Subcutaneous abdominal adipose tissue (tissue), 5 donors: ENCODE data around the gene TEKT2.

Experiments used
- H3K27ac ChIP-seq: one replicate; pipeline ENCODE4 v1.7.0; 2013; ENCODE audit warnings: low read depth, mild to moderate bottlenecking, inconsistent platforms, low read length, moderate library complexity
- H3K27me3 ChIP-seq, 5 donors: one replicate each; pipeline ENCODE4 v1.7.0; 2013; ENCODE audit warnings: low read length in 5 of 5, inconsistent platforms in 1 of 5; ENCODE audit not compliant: control insufficient read depth in 5 of 5, insufficient read depth in 4 of 5
- H3K36me3 ChIP-seq, 5 donors: one replicate each; pipeline ENCODE4 v1.7.0; 2013; ENCODE audit warnings: low read length in 5 of 5; ENCODE audit not compliant: control insufficient read depth in 5 of 5, insufficient read depth in 5 of 5
- H3K4me1 ChIP-seq, 5 donors: one replicate each; pipeline ENCODE4 v1.7.0; 2013; ENCODE audit warnings: low read length in 5 of 5, mild to moderate bottlenecking in 3 of 5, moderate library complexity in 1 of 5; ENCODE audit not compliant: control insufficient read depth in 5 of 5, insufficient read depth in 5 of 5
- H3K4me3 ChIP-seq, 5 donors: one replicate each; pipeline ENCODE4 v1.7.0; 2013; ENCODE audit warnings: low read length in 5 of 5, low read depth in 1 of 5
- H3K9ac ChIP-seq, 5 donors: one replicate each; pipeline ENCODE4 v1.7.0; 2013; ENCODE audit warnings: low read length in 5 of 5, mild to moderate bottlenecking in 4 of 5, moderate library complexity in 3 of 5
- H3K9me3 ChIP-seq, 5 donors: one replicate each; pipeline ENCODE4 v1.7.0; 2013; ENCODE audit warnings: low read length in 5 of 5; ENCODE audit not compliant: control insufficient read depth in 5 of 5
- donor health status: healthy.
- donor health status: healthy.
- donor health status: healthy.
- donor health status: healthy.
- donor health status: healthy.

TEKT2 gene

DNA sequence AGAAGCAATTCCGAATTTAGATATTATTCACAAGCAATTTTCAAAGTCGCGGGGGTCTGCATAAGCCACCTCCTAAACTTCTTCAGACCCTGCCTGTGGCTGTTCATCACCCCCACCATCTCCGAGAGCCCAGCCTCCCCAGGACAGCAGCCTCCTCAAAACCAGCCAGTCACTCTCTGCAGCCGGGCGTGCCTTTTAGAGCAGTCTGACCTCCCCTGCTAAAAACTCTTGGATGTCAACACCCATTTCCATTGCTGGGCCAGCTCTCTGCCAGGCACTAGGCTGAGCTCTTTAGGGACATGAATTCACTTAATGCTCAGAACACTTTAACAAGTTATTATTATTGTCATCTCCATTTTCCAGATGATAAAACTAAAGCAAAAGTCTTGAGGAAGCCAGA, 16.5 kb downstream of the TEKT2 start:
- Histone ChIP-seq H3K27ac (no peak overlapping the region), H3K4me3 (no peak overlapping the region), H3K9ac (peak overlapping the region in 1 of 5 donors; percentile 30), H3K36me3 (peaks cover 0 to 14% (median 7%) of the 10 kb centered on the region in 5 donors), H3K27me3 (no peaks in the 10 kb centered on the region), H3K4me1 (peaks cover 0 to 21% (median 14%) of the 10 kb centered on the region in 5 donors), H3K9me3 (no peaks in the 10 kb centered on the region)

DNA sequence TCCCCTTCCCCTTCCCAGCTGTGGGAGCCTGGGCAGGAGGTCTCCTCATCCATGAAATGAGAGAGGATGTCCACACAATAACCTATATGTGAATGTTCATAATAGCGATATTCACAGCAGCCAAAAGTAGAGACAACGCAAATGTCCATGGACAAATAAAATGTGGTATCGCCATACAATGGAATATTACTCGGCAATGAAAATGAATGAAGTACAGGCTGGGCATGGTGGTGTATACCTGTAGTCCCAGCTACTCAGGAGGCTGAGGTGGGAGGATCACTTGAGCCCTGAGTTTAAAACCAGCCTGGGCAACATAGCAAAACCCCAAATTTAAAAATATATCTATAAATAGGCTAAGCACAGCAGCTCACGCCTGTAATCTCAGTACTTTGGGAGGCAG, 17.7 kb downstream of the TEKT2 start:
- no peaks in the 10 kb centered on the region for H3K27me3 ChIP-seq
- H3K4me1 ChIP-seq, result peaks cover 0 to 10% (median 9%) of the 10 kb centered on the region in 5 donors
- H3K36me3 ChIP-seq, result peaks cover 0 to 6% (median 0%) of the 10 kb centered on the region in 5 donors
- no peaks in the 10 kb centered on the region for H3K9me3 ChIP-seq
- H3K4me3 ChIP-seq, result no peak overlapping the region
- no peak overlapping the region for H3K9ac ChIP-seq
- no peak overlapping the region for H3K27ac ChIP-seq

DNA sequence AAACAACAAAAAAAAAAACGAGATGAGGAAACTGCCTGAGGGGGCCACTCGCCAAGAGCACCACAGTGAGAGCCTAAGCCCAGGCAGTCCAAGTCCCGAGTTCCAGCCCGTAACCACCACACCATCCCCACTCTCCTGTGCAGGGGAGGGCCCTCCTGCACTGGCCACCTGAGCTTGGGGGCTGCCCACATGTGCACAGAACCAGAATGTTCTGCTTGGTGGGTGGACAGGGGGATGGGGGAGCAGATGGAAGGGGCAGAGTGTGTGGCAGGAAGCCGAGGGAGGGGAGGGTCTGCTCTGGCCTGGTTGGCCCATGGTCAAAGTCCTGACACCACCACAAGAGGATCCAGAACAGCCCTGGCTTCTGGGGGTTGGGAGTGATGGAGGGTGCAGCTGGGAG, 22.4 kb downstream of the TEKT2 start:
- no peak overlapping the region for H3K9ac ChIP-seq
- peaks cover 0 to 4% (median 0%) of the 10 kb centered on the region in 5 donors for H3K27me3 ChIP-seq
- H3K36me3 ChIP-seq, result no peaks in the 10 kb centered on the region

DNA sequence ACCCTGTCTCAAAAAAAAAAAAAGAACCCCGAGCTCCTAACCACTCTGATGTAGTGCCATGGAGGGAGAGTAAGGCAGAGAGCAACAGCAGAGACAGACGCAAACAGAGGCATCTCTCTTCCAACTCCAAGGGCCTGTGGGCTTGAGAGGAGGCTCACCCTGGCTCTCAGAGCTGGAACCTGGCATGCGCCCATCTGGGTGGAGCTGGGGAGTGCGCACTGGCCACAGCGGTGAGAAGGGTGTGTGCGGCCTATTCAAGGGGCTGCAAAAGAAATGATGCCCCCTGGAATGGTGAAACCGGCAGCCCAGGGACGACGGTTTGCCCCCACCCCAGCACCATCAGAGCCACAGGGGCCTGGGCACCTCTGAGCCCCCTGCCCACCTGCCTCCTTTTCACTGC, 23.5 kb downstream of the TEKT2 start:
- H3K4me1 ChIP-seq, result no peaks in the 10 kb centered on the region
- peaks cover 0 to 4% (median 0%) of the 10 kb centered on the region in 5 donors for H3K27me3 ChIP-seq
- no peaks in the 10 kb centered on the region for H3K9me3 ChIP-seq
- H3K36me3 ChIP-seq, result no peaks in the 10 kb centered on the region
- no peak overlapping the region for H3K27ac ChIP-seq
- H3K4me3 ChIP-seq, result no peak overlapping the region
- no peak overlapping the region for H3K9ac ChIP-seq

More for the DNA sequence above, 22.4 kb downstream of the TEKT2 start:
- Histone ChIP-seq H3K27ac (no peak overlapping the region), H3K4me1 (no peaks in the 10 kb centered on the region), H3K9me3 (no peaks in the 10 kb centered on the region), H3K4me3 (no peak overlapping the region)

DNA sequence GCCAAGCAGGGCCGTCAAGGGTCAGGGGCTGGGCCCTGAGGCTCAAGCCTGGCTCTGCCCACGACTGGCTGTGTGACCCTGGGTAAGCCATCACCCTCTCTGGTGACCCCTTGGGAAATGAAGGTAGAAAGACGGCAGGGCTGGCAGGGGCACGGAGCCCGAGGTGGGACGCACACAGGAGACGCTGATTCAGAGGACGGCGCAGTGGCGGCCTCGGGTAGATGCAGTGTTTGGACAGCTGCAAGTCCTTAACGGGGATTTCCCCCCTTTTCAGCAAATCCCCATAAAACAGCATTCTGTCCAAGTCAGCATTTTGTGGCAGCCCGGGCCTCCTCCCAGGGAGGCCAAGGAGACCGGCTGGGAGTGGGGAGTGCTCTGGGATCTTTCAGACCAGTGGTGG, 24.4 kb downstream of the TEKT2 start:
- Histone ChIP-seq H3K9me3 (no peaks in the 10 kb centered on the region), H3K4me3 (no peak overlapping the region), H3K27ac (no peak overlapping the region), H3K27me3 (peaks cover 0 to 4% (median 0%) of the 10 kb centered on the region in 5 donors), H3K9ac (no peak overlapping the region), H3K36me3 (no peaks in the 10 kb centered on the region), H3K4me1 (no peaks in the 10 kb centered on the region)

DNA sequence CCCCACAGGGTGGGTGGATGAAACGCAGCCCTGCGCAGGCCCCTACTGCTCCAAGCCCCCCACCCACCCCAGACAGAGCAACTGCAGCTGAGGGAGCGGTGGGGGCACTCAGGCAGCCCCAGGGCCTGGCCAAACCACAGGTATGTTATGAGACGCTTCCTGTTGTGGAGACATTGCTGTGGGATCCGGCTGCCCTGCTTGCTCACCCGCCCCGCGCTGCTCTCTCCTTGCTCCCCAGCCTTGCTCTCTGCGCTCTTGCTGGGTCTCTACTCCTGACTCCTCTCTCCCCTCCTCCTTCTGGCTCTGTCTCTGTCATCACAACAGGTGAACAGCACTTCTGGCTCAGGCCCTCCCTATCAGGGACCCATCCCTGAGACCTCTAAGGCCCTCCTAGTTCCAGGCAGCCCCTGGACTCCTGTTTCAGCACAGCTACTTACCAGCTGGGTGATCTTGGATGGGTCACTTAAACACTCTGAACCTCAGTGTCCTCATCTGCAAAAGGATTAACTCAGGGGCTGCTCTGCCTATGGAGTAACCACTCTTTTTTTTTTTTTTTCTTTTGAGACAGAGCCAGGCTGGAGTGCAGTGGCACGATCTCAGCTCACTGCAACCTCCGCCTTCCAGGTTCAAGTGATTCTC, 25.3 kb downstream of the TEKT2 start:
- no peaks in the 10 kb centered on the region for H3K4me1 ChIP-seq
- H3K36me3 ChIP-seq, result no peaks in the 10 kb centered on the region
- no peaks in the 10 kb centered on the region for H3K9me3 ChIP-seq
- H3K27me3 ChIP-seq, result peaks cover 0 to 6% (median 0%) of the 10 kb centered on the region in 5 donors
- no peak overlapping the region for H3K9ac ChIP-seq
- H3K27ac ChIP-seq, result no peak overlapping the region
- no peak overlapping the region for H3K4me3 ChIP-seq

DNA sequence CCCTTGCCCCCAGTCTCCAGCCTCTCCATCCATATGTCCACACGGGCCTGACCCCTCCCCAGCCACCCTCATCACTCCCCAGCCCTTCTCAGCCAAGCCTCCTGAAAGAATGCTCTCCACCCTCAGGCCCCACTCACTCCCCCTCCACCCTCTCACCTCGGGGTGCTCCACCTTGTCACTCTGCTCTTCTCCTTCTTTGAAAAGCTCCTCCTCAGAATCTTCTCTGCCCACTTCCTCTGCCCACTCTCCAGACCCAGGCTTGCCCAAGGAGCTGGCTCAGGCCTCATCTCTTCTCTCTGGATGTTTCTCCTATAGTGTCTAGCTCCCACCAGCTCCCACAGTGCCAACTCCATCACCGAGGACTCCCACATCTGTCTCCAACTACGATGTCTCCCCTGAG, 27.3 kb downstream of the TEKT2 start:
- no peak overlapping the region for H3K9ac ChIP-seq
- H3K4me1 ChIP-seq, result peaks cover 0 to 14% (median 6%) of the 10 kb centered on the region in 5 donors
- H3K9me3 ChIP-seq, result no peaks in the 10 kb centered on the region
- H3K36me3 ChIP-seq, result no peaks in the 10 kb centered on the region
- no peak overlapping the region for H3K4me3 ChIP-seq
- H3K27me3 ChIP-seq, result peaks cover 0 to 6% (median 0%) of the 10 kb centered on the region in 5 donors
- no peak overlapping the region for H3K27ac ChIP-seq

DNA sequence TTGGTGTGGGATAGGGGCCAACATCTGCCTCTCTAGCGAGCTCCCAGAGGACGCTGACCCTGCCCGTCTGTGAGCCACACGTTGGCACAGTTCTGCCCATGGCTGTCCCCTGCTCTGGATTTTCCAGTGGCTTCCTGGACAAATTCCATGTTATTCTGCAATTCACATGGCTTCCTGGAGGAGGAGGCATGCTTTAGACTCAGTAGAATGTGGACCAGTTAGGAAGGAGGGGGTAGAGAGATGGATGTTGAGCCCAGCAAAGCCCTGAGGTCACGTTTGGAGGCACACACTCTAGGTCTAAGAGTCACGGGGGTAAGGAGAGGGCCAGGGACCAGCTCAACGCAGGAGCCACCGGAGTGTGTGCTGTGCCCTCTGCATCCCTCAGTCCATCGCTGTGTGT, 28.9 kb downstream of the TEKT2 start:
- Histone ChIP-seq H3K27me3 (peaks cover 0 to 5% (median 0%) of the 10 kb centered on the region in 5 donors), H3K27ac (no peak overlapping the region), H3K4me1 (peaks cover 0 to 19% (median 6%) of the 10 kb centered on the region in 5 donors), H3K9ac (no peak overlapping the region), H3K36me3 (no peaks in the 10 kb centered on the region), H3K9me3 (no peaks in the 10 kb centered on the region), H3K4me3 (no peak overlapping the region)

DNA sequence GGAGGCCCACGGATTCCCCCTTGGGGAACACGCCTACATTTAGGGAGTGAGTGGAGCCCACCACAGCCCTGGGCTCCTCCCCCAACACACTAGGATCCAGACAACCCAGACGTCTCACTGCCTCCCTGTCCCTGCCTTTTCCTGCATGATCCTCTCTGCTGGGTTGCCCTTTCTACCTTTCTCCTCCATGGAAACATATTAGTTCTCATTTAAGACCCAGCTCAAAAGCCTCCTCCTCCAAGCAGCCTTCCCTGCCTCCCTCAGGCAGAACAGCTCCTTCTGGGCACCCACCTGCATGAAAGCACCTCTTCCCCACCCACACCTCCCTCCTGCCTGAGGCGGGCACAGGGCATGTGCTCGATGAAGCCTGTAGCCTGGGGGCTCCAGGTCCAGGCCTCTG, 30.5 kb downstream of the TEKT2 start:
- peaks cover 0 to 20% (median 6%) of the 10 kb centered on the region in 5 donors for H3K4me1 ChIP-seq
- no peak overlapping the region for H3K27ac ChIP-seq
- H3K9me3 ChIP-seq, result no peaks in the 10 kb centered on the region
- H3K9ac ChIP-seq, result no peak overlapping the region
- H3K36me3 ChIP-seq, result no peaks in the 10 kb centered on the region
- H3K4me3 ChIP-seq, result no peak overlapping the region
- peaks cover 0 to 7% (median 2%) of the 10 kb centered on the region in 5 donors for H3K27me3 ChIP-seq

DNA sequence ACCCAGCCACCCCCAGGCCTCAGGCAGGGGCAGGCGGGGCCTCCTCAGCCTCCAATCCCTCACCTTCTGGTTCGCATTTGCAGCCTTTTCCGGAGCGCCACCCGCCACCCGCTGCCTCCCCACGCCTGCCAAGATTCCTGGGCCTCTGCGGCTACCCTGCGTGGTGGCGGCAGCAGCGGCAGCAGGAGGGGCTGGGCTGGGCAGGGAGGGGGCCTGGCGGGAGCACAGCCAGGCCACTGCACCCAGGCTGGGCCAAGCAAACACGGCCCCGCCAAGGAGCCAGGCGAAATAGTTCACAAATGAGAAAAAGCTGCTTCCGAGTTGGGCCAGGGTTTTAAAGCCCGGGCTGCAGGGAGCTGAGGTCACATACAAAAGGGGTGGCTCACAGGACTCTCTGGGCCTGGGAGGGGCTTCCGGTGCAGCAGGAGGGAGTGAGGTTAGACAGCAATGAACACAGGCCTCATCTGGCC, 31.3 kb downstream of the TEKT2 start:
- H3K9me3 ChIP-seq, result no peaks in the 10 kb centered on the region
- peak overlapping the region in 3 of 5 donors; percentile 4 to 22 (median 16) for H3K4me3 ChIP-seq
- peaks cover 0 to 23% (median 6%) of the 10 kb centered on the region in 5 donors for H3K4me1 ChIP-seq
- H3K36me3 ChIP-seq, result no peaks in the 10 kb centered on the region
- peaks cover 0 to 7% (median 2%) of the 10 kb centered on the region in 5 donors for H3K27me3 ChIP-seq
- peak overlapping the region in 1 of 5 donors; percentile 25 for H3K9ac ChIP-seq
- no peak overlapping the region for H3K27ac ChIP-seq
